Measurements from ENCODE around the gene ACACA.

DNA sequence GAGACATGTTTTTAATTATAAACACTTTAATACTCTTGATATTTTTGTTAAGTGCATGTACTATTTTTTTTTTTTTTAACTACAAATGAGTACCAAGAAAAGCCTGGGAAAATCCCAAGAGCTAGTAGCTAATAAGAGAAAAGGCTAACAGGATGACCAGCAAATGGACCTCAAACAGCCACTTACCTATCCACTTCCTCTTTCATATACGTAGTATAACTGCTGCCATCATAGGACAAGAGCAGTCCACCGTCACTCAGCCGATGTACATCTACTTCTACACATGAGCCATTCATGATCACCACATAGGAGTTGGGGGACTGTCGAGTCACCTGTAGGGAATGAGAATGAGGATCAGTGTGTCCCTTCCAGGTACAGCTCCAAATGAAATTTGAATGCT, 158.8 kb downstream of the ACACA start:
- TF ChIP-seq CTCF (IDR thresholded peaks at IDR 0.05) (no peak), POLR2A (IDR thresholded peaks at IDR 0.05) (no peak), EP300 (IDR thresholded peaks at IDR 0.05) (no peak)

Data from ovary (tissue), 3 donors.